Left ventricle myocardium inferior (tissue), 1 donor: ENCODE measurements around the gene KLK2. TPM values are rescaled to one million over a fixed set of nuclear protein-coding genes. Genes with fewer than 3 reads are reported as not detected.

Experiments used
- DNase-seq: peaks from one replicate; pipeline ENCODE4 v3.0.0-alpha.2; 2020
- H3K27ac ChIP-seq: fragments of 200-600 bp; replicated peaks from 2 replicates; pipeline ENCODE4 v1.8.0; 2021
- H3K27me3 ChIP-seq: fragments of 200-600 bp; 2 replicates; pipeline ENCODE4 v1.8.0; 2021; ENCODE audit warnings: low read depth
- H3K36me3 ChIP-seq: fragments of 200-600 bp; 2 replicates; pipeline ENCODE4 v1.8.0; 2021
- H3K4me1 ChIP-seq: fragments of 200-600 bp; 2 replicates; pipeline ENCODE4 v1.8.0; 2021
- H3K4me3 ChIP-seq: fragments of 200-600 bp; 2 replicates; pipeline ENCODE4 v1.8.0; 2021; ENCODE audit warnings: mild to moderate bottlenecking, moderate library complexity
- H3K9me3 ChIP-seq: fragments of 200-600 bp; replicated peaks from 2 replicates; pipeline ENCODE4 v1.8.0; 2021
- intact Hi-C: fragments of 100-400 bp; cut with micrococcal nuclease; formaldehyde crosslinking; loops from one replicate; pipeline ENCODE4 v1.11.0; 2022
- total RNA-seq: library from RNA; stranded (reverse); fragmentation: NEBNext Ultra II Directional; extraction: Animal tissue kit (Norgen Biotek cat#: 25700); gene quantifications from one replicate; pipeline ENCODE4 v1.2.1, GENCODE V29; 2021
- TF ChIP-seq, protein P1 (sequence below): fragments of 200-600 bp; IDR thresholded peaks from 2 replicates; pipeline ENCODE4 v1.8.0; 2021; ENCODE audit warnings: antibody characterized with exemption, mild to moderate bottlenecking, borderline replicate concordance
- donor health status: DM: no; HTN: yes; CAD: no; lungs with severe emphysema.

KLK2 gene
- total RNA-seq, 1 donor from 2014 or later: not detected

DNA sequence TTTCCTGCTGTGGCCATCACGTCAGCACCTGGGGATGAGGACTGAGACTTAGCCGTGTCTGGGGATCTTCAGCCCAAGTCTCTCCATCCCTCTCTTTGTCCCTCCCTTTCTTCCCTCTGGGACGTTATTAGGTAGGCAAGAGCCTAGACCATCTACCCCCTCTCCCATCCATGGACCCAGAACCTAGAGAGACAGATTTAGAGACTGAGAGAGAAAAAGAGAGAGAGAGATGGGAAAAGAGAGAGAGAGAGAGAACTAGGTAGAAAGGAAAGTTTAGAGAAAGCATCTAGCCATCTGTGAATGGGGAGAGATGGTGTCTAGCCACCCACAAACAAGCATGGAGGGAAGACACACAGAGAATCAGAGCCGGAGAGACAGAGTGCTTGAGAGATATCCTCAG lies 37.5 kb downstream of the KLK2 start:
- Histone ChIP-seq H3K36me3 (no peaks in the 10 kb centered on the region), H3K9me3 (no peaks in the 10 kb centered on the region), H3K4me1 (no peaks in the 10 kb centered on the region), H3K4me3 (no peak overlapping the region), H3K27me3 (peaks cover 90% of the 10 kb centered on the region), H3K27ac (no peak overlapping the region)
- intact Hi-C loops: no loop called here
- no peak for DNase-seq
- TF ChIP-seq, protein P1, sequence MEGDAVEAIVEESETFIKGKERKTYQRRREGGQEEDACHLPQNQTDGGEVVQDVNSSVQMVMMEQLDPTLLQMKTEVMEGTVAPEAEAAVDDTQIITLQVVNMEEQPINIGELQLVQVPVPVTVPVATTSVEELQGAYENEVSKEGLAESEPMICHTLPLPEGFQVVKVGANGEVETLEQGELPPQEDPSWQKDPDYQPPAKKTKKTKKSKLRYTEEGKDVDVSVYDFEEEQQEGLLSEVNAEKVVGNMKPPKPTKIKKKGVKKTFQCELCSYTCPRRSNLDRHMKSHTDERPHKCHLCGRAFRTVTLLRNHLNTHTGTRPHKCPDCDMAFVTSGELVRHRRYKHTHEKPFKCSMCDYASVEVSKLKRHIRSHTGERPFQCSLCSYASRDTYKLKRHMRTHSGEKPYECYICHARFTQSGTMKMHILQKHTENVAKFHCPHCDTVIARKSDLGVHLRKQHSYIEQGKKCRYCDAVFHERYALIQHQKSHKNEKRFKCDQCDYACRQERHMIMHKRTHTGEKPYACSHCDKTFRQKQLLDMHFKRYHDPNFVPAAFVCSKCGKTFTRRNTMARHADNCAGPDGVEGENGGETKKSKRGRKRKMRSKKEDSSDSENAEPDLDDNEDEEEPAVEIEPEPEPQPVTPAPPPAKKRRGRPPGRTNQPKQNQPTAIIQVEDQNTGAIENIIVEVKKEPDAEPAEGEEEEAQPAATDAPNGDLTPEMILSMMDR: no peak

DNA sequence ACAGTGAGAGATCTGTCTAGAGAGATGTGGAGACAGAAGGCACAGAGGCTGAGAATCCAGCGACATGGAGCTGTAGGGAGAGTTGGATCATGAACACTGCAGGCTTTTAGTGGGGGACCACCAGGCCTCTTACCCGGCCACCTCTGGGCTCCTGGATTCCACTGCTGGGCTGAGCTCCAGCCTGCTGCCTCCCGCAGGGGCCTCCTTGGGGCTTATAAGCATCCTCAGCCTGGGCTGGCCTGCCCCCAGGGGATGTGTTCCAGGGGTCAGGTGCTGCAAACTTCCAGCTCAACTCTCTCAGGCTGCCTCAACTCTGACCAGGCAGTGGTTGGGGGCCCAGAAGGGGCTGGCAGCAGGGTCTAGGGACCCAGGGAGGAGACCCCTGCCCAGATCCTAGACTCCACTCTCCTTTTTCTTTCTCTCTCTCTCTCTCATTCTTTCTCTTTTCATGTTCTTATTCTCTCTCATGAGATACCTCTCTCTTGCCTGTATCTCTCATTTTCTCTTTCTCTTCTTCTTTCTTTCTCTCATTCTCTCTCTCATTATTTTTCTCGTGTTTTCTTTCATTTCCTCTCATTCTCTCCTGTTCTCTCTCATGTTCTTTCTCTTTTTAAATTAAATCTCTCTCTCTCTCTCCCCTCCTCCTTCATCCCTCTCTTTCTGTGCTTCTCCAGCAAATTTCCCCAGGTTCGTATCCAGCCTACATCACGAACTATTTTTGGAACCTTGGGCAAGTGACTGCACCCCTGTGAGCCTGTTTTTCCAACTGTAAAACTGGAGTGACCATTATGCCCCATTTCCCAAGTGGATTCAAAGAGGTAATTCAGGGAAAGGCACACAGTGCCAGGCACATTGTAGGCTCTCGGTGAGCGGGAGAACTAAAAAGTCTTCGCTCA lies 38.2 kb downstream of the KLK2 start, which contains the start of gene KLK4:
KLK4 (minus strand) TSS at position 190 of the 896 bp plus-strand sequence. CDS start 657 bp downstream, outside the sequence.
- intact Hi-C loops: no loop called here
- no peaks in the 10 kb centered on the region for H3K4me1 ChIP-seq
- no peak for DNase-seq
- H3K27me3 ChIP-seq: peaks cover 91% of the 10 kb centered on the region
- TF ChIP-seq, protein P1: no peak
- H3K36me3 ChIP-seq: no peaks in the 10 kb centered on the region
- H3K27ac ChIP-seq: no peak within 1 kb of the TSS
- no peak within 1 kb of the TSS for H3K4me3 ChIP-seq
- H3K9me3 ChIP-seq: no peaks in the 10 kb centered on the region

- no peak overlapping the region for H3K4me3 ChIP-seq
- H3K27me3 ChIP-seq: peaks cover 92% of the 10 kb centered on the region
- no peaks in the 10 kb centered on the region for H3K9me3 ChIP-seq
- intact Hi-C loops: no loop called here
- no peak for DNase-seq
- H3K36me3 ChIP-seq: no peaks in the 10 kb centered on the region
- H3K4me1 ChIP-seq: no peaks in the 10 kb centered on the region
- TF ChIP-seq, protein P1: no peak
- no peak overlapping the region for H3K27ac ChIP-seq
Observed at GRCh38 chr19:50912102-50912599, 38.9 kb downstream of the KLK2 start.

DNA sequence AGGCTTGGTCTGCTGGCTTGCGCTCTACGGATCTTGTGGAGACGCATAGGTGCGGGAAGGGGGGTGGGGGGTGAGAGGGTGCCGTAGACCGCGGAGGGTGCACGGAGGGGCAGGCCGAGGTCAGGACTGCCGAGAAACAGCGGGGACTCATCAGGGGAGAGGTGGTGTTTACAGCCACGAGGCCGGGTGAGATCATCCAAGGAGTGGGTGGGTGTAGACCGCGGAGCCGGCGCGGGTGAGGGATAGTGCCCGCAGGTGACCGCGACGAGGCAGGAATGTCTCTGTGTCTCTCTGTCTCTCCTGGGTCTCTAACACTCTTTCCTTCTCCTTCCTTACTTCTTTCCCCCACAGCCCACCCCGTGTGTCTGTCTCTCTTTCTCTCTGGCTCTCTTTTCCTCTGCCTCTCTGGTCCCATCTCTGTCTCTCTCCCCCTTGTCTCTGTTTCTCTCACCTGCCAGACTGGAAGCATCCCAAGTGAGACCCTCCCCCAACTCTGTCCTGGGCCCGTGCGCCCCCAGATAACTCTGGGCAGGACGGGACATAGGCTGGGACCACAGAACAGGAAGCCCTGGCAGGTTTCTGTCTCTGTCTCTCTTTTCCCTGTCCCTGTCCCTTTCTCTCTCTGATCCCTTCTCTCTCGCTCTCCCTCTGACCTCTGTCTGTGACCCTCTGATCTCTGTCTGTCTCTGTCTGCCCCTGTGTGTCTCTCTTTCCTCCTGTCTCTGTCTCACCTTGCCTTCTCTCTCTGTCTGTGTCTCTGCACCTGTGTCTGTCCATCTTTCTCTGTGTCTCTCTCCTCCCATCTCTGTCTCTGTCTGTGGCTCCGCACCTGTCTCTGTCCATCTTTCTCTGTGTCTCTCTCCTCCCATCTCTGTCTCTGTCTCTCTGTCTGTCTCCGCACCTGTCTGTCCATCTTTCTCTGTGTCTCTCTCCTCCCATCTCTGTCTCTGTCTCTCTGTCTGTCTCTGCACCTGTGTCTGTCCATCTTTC lies 39.8 kb downstream of the KLK2 start:
- Histone ChIP-seq H3K9me3 (no peaks in the 10 kb centered on the region), H3K27ac (no peak overlapping the region), H3K4me3 (no peak overlapping the region), H3K4me1 (no peaks in the 10 kb centered on the region), H3K36me3 (no peaks in the 10 kb centered on the region), H3K27me3 (peaks cover 90% of the 10 kb centered on the region)
- TF ChIP-seq, protein P1: no peak
- intact Hi-C loops: no loop called here
- DNase-seq: no peak

- Histone ChIP-seq H3K9me3 (no peaks in the 10 kb centered on the region), H3K27me3 (peaks cover 90% of the 10 kb centered on the region), H3K4me1 (no peaks in the 10 kb centered on the region), H3K27ac (no peak overlapping the region), H3K4me3 (no peak overlapping the region), H3K36me3 (no peaks in the 10 kb centered on the region)
- intact Hi-C loops: no loop called here
- TF ChIP-seq, protein P1: no peak
- DNase-seq: no peak
Observed at GRCh38 chr19:50916069-50916468, 42.8 kb downstream of the KLK2 start.
